ENCODE results near the gene ZNF423. TPM values are rescaled to one million over a fixed set of nuclear protein-coding genes. Genes with fewer than 3 reads are reported as not detected.

Gene ZNF423
- total RNA-seq, 1 donor from 2014 or later = 0.05 TPM

DNA sequence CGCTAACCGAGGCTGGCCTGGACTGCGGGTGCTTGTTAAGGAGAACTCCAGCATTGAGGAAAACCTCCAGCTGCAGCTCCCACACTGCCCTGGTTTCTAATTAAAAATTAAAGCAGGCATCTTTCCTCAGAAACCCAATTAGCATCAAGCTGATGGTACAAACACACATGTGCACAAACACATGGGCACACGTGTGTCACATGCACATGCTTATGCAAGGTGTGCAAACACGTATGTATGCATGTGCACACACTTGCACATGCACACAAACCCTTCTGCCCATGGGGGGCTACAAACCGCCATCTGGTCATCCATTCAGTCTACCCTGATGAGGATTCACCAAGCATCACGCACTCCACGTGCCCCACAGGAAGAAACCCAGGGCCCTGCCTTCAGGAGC lies 182.5 kb downstream of the ZNF423 start:
- intact Hi-C loops (cut with micrococcal nuclease) = no loop called here

GRCh38 chr16:49672753-49673152 lies 183.2 kb downstream of the ZNF423 start:
- intact Hi-C loops (cut with micrococcal nuclease) = no loop called here

DNA sequence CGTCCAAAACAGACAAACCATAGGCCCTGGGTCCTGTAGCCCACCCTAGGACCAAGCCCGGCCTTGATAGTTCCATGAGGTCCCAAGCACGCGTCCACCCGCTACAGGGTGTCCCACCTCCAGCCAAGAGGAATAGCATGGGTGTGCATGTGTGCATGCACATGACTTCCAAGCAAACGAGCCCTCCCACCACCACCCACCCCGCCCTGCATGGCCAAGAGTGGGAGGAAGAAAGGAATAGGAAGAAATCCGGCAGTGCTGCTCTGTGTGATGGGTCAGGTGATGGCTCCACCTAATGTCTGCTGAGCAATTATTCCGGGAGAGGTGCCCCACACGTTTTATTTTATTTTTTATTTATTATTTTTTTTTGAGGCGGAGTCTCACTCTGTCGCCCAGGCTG lies 184.6 kb downstream of the ZNF423 start:
- intact Hi-C loops (cut with micrococcal nuclease) = no loop called here

GRCh38 chr16:49670627-49671026 lies 185.3 kb downstream of the ZNF423 start:
- intact Hi-C loops (cut with micrococcal nuclease) = no loop called here

DNA sequence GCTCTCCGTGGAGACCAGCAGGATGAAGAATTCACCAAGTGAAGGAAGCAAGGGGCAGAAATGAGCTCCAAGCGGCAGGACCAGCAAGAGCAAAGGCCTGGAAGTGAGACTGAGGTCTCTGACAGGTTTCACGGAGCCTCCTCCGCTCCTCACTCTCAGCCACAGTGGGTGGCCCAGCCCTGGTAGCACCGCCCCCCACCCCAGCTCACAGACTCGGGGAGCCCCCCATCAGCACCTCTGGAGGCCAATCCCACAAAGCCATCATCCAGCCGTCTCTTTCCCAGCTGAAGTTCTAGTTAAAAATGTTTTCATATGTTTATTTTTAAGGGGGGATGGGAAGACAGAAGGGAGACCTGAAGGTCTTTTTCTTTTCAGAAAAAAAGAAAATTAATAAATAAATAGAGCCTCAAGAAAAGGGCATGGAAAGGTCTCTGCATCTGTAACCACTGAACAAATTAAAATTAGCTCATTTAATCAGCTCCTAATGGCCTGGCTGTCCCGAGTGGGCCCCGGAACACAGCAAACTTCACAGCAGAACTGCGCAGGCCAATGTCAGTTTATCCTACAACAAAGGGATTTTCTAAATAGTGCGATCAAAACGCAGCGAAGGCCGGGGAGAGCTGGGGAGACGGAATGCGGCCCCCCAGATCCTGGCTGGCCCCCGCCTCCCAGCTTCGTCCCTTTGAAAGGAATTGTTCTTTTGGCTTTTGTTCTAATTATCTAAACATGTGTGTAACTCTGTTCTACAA lies 190.3 kb downstream of the ZNF423 start:
- intact Hi-C loops (cut with micrococcal nuclease) = no loop called here

DNA sequence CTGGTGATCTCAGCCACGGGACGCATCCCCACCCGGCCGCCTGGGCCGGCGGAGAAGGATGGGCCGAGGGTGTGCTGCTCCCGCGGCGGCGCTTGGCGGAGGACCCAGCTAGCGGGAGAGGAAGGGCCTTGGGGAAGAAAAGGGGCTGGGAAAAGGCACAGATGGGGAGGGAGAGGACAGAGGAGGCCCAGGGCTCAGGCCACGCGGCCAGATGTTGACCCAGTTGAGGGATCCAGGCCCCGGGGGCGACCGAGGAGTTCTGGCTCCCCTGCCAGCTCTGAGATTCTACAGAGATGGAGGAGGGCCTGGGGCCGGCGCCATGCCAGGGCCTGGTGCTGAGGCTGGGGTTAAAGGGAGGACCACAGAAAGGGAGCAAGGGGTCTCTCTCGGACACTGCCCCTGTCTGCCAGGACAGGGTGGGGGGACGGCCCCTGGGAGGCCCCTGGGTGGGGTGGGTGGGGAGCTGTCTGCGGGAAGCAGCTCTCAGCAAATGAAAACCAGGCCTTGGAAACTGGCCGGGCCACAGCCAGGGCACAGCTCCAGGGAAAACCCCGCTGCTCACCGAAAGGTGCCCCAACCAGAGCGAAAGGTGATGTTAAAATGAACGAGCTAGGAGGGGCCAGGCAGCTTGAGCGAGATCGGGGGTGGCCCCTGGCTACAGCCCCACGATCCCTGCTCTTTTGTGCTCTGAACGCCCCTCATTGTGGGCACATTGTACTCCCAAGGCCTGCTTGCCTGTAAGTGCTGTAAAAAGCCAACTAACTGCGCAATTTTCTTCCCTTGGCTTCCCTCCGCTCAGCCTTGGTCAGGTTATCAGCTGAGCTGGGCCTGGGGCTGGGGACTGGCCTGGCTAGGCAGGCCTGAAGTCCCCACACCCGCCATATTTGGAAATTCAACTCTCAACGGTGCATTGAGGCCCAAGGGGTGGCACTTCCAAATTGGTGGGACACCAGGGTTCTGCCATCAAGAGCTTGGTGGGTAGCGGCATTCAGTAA lies 191.4 kb downstream of the ZNF423 start:
- intact Hi-C loops (cut with micrococcal nuclease) = no loop called here

DNA sequence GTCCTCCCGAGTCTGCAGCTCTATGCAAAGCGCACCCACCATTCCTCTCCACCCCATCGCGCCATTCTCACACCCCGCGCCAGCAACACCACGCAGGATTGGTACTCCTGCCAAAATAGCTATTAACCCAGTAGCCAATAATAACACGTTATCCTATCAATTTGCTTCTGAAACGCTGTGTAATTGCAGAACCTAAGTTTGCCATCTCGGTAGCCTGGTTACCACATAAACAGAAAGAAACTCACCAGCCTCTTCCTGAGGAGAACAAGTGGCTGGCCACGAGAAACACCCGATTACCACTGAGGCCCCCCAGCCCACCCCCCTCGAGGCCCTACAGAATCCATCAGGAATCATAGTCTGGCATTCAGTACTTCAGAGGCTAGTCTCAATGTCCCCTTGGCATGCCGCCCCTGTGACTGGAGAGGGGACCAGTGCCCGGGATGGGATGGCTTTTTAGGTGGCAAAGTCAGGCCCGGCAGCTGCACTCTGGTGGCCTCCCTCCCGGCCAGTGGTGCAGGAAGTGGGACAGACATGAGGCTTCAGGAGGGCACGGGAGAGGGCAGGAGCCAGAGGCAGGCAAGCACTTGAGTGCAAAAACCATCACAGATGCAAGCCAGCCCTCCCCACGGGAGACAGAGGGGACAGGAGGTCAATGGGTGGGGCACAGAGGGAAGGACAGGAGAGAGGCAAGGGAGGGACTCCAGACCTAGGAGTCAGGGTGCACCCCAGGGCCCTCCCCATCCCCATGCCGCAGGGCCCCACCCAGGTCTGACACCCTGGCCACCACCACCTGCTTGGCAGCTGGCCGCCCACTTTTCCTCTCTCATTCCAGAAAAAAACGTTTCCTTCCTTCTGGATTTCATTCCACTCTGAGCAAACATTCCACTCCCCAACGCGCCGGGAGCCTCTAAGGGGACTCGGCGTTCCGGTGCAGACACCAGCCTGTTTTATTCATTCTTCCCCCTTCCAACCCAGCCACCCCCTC lies 192.5 kb downstream of the ZNF423 start:
- intact Hi-C loops (cut with micrococcal nuclease) = no loop called here

- intact Hi-C loops (cut with micrococcal nuclease) = no loop called here
Measured at GRCh38 chr16:49662569-49662968, 193.3 kb downstream of the ZNF423 start.

GRCh38 chr16:49661465-49662187 lies 194.3 kb downstream of the ZNF423 start:
- intact Hi-C loops (cut with micrococcal nuclease) = no loop called here

GRCh38 chr16:49660626-49661025 lies 195.3 kb downstream of the ZNF423 start:
- intact Hi-C loops (cut with micrococcal nuclease) = no loop called here

DNA sequence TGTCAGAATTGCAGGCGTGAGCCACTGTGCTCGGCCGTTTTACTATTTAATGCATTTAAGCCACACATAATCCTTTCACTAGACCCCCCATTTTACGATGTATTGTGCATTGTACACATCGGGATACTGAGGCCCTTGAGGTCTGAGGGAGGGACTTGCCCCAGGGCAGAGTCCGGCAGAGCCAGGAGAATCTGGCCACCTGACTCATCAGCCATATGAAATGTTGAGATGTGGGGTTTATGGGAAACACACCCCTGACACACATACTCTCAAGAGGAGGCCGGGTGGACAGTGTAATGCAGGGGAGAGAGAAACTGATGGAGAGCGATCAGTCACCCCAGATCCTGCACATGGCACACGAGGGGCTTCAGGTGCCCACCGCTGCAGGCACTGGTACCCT lies 196.6 kb downstream of the ZNF423 start:
- intact Hi-C loops (cut with micrococcal nuclease) = no loop called here

- intact Hi-C loops (cut with micrococcal nuclease) = no loop called here
Measured at GRCh38 chr16:49658531-49658930, 197.4 kb downstream of the ZNF423 start.

DNA sequence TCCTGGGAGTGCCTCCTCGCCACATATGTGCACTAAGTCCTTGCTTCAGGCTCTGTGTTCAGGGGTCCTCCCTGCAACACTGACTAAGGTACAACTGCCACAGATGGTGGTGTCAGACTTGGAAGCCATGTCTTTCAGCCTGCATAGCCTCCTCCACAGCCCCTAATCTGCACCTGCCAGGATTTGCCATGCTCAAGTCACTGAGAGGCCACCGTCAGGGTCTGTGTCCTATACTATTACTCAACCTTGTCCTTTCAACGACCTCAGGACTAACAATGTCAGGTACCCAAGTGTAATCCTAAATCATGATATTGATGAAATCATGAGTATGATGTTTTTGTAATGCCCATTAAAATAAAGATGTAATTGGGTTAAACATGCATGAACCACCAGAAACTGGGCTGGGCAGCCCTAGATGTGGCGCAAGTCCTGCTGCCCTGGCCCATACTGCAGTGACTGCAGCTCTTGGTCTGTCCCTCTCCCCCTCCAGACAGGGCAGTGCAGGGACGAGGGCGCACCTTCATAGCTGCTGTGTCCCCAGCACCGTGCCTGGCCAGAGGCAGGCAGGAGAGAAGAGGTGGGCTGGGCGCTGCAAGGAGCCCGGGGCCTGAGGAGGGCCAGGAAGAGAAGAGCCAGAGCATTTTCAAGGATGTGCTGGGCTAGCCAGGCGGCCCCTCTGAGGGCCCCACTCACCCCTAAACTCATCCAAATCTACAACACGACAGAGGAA lies 198.0 kb downstream of the ZNF423 start:
- intact Hi-C loops (cut with micrococcal nuclease) = no loop called here

DNA sequence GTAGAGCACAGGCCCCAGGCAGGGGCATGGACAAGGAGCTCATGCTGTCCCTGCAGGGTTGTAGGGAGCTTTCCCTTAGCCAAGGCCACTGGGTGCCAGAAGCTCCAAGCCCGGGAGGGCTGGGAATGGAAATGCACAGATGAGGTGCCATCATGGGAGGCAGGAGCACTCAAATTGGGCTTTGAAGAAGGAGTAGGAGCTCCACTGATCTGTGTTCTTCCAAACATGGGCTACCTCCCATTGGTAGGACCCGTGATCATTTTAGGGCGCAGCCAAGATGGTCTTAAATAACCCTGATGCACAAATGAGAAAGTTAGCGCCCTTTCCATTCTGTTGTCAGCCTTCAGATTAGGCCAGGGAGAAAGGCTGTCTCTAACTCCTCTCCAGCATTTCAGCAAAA lies 201.5 kb downstream of the ZNF423 start:
- intact Hi-C loops (cut with micrococcal nuclease) = no loop called here

DNA sequence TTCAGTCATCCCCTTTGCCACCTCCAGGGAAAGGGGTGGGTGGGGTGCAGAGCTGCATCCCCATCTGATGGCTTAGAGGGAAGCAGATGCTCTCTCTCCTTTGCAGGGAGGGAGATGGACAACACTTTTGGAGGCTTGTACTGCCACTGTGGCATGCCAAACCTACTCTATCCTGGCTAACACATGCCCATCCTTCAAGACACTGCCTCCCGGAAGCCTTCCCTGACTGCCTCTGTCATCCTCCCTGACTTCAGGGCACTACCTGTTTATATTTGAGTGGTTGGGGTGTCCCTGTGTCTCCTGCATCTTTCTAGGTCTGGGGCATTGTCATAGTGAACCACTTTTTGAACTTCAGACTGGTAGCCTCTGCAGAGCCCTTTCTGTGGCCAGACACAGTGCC lies 202.3 kb downstream of the ZNF423 start:
- intact Hi-C loops (cut with micrococcal nuclease) = no loop called here

DNA sequence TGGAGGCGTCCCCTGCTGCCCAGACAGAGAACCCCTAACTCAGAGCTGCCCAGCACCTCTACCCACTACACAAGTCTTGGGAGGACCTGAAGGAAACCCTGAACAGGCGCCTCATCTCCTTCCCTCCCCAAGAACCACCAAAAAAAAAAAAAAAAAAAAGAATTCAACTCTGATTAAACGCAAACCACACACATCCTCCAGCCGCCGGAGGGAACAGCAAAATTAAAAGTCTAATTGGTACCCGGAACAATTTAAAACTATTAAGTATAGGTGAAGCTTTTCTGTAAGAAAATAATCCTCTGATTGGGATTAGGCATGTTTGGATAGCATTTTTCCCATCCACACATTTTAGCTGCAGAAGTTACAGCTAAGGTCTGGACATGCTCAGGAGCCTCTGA lies 202.7 kb downstream of the ZNF423 start:
- intact Hi-C loops (cut with micrococcal nuclease) = no loop called here

GRCh38 chr16:49652456-49653172 lies 203.3 kb downstream of the ZNF423 start:
- intact Hi-C loops (cut with micrococcal nuclease) = no loop called here

- intact Hi-C loops (cut with micrococcal nuclease) = no loop called here
Measured at GRCh38 chr16:49651996-49652395, 203.9 kb downstream of the ZNF423 start.

- intact Hi-C loops (cut with micrococcal nuclease) = no loop called here
Measured at GRCh38 chr16:49651226-49651625, 204.7 kb downstream of the ZNF423 start.

Measured in T-helper 2 cell treated with Interferon-gamma antibody and Interleukin-4, amounts not matched to agents 100 ng/mL and 5 ng/mL, for 36 hours (primary cell).